Adipose tissue (tissue), 3 donors: ENCODE data around the gene IGF2BP1. TPM values are rescaled to one million over a fixed set of nuclear protein-coding genes. Genes with fewer than 3 reads are reported as not detected.
"Not testable (repeated sequence)": the region's sequence is repeated elsewhere in the genome, so short reads cannot be mapped to it uniquely, and the experiment has no call there.

Experiments
- H3K27ac ChIP-seq: one replicate; pipeline ENCODE4 v1.5.1; 2013; ENCODE audit warnings: low read depth, low read length
- WGBS, 3 donors: extraction: QIAGEN DNeasy Blood & Tissue Kit; methylation state at CpG; one replicate each; pipeline ENCODE4 v1.1.7; 2013; 5-methylcytosine and 5-hydroxymethylcytosine counted together
- polyA plus RNA-seq, 3 donors: library from polyadenylated mRNA; stranded (reverse); fragments of 200-250 nt; gene quantifications; one replicate each; pipeline ENCODE4 v1.2.3, GENCODE V29; 2013
- donor health status: healthy with polysubstance abuse.
- donor health status: Bipolar disorder and iron deficiency.
- donor health status: healthy.

IGF2BP1 gene
- polyA plus RNA-seq, 3 donors = 0.01 TPM; not detected in 2

DNA sequence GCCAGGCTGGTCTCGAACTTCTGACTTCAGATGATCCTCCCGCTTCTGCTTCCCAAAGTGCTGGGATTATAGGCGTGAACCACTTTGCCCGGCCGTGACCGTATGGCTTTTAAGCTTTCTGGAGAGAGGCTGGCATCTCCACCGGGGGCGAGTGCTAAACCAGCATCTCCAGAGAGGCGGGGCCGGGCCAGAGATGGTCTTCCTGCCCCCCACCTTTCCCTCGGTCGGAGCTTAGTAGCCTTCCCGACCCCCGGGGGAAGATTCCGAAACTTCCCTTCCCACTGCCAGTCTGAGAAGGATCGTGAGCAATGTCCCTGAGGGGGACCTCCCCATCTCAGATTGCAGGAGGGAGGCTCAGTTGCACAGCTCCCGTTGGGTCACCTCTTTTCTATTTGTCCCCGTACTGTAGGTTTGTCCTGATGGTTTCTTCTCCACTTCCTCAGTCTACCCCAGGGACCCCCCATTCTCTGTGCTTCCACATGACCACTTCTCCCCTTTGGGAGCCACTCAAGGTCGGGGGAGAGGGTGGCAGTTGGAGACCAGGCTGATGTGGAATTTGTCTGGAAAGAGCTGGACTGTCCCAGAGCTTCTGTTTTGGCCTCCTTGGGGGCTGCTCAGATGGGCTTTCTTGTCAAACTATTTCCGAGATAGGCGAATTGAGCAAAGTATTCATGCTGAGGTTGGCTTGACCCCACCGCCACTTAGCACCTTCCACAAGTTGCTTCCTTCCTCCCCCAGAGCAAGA lies 18.2 kb downstream of the IGF2BP1 start:
- WGBS, 3 donors = 71 to 73% (median 72%) methylated on average over 22 of the region's 22 CpGs
- no peak overlapping the region for H3K27ac ChIP-seq

- no peak overlapping the region for H3K27ac ChIP-seq
- 49 to 53% (median 49%) methylated on average over 11 of the region's 11 CpGs for WGBS, 3 donors
These were observed 19.0 kb downstream of the IGF2BP1 start for GRCh38 chr17:49015924-49016774.

DNA sequence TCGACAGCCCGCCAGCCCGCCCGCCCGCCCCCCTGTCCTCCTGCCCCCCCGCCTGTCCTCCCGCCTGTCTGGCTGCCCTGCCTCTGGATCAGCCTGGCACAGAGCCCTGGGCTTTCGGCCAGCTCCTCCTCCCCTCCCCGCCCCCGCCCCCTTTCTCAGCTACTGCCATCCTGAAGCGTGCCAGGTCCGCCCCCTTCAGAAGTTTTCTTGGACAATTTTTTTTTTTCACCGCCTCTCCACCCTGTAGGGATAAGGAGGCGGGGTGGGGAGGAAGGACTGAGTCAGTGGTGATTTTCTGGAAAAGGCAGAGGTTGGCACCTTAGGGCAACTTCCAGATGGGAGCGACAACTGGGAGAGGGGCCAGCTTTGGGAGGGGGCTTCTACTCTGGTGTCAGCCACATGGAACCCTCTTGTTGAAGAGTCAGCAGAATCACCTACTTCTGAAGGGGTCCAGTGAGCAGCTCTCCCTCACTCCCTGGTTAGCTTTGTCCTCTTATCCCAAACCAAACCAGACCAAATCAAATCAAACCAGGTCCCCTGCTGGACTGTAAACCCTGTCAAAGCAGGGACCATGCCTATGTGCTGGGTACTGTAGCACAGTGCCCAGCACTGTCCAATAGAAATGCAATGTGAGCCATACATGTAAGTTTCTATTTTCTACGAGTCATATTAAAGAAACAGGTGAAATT lies 19.7 kb downstream of the IGF2BP1 start:
- H3K27ac ChIP-seq = no peak overlapping the region
- WGBS, 3 donors = 14 to 49% (median 47%) methylated on average over 11 to 16 of the region's 16 CpGs

GRCh38 chr17:49018116-49018612 lies 21.0 kb downstream of the IGF2BP1 start:
- no peak overlapping the region for H3K27ac ChIP-seq
- 84 to 92% (median 91%) methylated on average over 4 of the region's 4 CpGs for WGBS, 3 donors

DNA sequence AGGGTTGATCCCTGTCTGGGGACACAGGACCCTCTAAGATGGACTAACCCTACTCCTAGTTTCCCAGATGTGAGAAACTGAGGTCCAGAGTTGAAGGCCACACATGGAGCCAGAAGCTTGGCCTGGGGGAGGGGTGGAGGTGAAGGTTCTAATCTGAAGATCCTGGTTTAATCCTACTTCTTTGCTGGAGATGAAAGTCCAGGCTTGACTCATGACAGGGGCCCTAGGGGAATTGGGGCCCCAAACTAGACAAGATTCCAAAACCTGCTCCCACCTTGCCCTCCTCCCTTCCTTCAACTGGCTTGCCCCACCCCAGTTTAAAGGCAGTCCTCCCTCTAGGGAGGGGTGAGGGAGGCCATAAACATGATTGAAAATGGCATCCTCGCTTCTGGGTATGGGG lies 21.6 kb downstream of the IGF2BP1 start:
- 87 to 93% (median 89%) methylated on average over 1 of the region's 1 CpG for WGBS, 3 donors
- H3K27ac ChIP-seq = no peak overlapping the region

DNA sequence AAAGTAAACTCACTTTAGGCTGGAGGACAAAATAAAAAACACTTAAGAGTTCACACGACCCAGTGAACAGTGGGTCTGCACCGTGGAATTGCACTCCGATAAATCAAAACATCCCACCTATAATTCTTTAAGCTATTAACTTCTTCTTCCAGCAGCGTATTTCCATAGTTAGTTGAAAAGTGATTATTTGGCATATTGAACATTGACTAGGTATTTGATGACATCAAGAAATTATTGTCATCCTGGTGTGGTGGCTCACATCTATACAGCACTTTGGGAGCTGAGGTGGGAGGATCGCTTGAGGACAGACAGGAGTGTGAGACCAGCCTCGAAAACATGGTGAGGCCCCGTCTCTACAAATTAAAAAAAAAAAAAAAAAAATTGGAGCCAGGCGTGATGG lies 23.4 kb downstream of the IGF2BP1 start:
- 71 to 84% (median 79%) methylated on average over 8 of the region's 8 CpGs for WGBS, 3 donors
- no peak overlapping the region for H3K27ac ChIP-seq

DNA sequence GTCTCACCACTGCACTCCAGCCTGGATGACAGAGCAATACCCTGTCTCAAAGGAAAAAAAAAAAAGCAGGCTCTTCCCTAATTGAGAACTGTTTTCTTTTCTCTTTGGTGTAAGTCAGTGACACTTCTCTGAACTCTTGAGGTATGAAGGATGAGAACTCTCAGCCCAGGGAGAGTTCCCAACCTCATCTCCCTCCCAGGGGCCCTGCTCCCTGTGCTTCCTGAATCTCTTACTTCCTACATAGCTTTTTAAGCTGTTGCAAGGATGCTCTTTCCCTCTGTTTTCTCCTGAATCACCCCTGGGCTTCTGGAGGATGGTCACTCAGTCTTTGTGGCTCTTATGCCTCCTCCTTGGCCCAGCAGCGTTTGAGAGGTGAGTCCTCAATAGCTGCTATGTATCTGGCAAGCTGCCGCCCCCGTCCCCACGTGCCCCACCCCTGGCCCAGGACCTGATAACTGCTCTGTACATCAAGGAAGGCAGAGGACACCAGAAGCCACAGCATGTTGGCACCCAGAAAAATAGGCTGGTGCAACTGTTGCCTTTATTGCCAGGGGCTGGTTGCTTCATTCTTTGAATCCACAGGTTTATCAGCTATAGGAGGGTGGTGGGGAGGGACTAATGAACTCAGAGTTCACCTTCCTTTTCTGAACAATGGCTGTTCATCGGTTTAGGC lies 24.0 kb downstream of the IGF2BP1 start:
- H3K27ac ChIP-seq = no peak overlapping the region
- WGBS, 3 donors = 48 to 61% (median 55%) methylated on average over 5 of the region's 5 CpGs

DNA sequence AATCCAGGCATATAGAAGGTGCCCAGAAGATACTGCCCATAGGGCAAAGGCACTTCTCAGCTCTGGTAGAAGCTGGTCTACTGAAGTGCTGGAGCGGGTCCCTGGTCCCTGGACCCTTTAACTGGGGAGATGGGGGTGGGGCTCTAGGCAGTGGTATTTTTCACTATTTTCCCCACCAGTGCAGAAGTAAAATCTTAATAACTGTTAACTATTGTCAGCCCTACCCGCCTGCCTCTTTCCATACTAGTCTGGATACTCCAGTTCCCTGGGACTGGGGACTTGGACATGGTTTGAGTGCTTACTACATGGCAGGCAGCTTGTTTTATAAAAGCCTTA lies 24.6 kb downstream of the IGF2BP1 start:
- 86 to 96% (median 92%) methylated on average over 2 of the region's 2 CpGs for WGBS, 3 donors
- no peak overlapping the region for H3K27ac ChIP-seq

DNA sequence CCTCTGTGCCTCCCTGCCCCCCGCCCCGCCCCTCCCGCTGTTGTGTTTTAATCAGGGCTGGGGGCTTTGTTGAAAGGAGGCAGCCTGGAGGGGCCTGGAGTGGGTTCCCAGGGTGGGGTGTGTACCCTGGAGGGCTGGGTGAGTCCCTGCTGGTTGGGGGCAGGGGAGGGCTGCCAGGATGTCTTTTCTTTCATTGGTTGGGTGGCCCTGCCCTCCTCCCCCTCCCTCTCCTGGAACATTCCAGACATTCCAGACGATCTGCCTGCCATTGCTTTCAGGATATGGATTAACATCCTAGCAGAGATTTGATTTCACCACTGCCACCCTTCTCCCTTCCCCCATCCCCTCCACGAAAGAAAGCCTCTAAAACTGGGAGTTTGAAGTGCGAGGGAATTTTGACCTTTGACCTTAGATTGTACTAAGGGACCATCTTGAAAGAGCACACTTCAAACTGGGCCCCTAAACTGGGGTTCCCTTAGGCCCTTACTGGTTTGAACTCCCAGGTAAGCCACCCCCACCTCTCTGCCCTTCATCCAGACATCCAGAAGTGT lies 25.3 kb downstream of the IGF2BP1 start:
- 42 to 67% (median 61%) methylated on average over 6 of the region's 6 CpGs for WGBS, 3 donors
- no peak overlapping the region for H3K27ac ChIP-seq

DNA sequence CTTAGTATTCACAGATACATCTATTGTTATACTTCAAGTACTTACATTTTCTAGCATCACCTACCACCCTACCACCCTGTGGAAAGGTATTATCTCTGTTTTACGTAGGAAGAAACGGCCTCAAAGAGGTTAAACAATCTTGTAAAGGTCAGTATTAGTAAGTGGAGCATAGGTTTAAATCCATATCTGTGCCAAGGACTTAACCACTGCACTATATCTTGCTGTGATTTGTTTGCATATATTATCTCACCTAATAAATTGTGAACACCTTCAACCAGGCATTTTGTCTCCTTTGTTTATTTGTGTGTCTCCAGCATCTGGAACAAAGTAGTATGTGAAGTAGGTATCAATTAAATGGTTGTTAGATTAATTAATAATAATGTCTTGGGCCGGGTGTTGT lies 27.3 kb downstream of the IGF2BP1 start:
- WGBS, 3 donors = 39 to 76% (median 69%) methylated on average over 3 of the region's 3 CpGs
- no peak overlapping the region for H3K27ac ChIP-seq

DNA sequence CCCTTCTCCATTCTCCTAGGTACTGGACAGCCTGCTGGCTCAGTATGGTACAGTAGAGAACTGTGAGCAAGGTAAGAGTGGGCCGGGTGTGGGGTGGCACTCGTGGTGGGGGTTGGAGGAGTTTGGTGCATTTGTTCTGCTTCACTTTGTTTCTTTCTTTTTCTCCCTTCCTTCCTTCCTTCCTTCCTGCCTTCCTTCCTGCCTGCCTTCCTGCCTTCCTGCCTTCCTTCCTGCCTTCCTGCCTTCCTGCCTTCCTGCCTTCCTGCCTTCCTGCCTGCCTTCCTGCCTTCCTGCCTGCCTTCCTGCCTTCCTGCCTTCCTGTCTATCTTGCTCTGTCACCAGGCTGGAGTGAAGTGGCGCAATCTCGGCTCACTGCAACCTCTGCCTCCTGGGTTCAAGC lies 29.3 kb downstream of the IGF2BP1 start:
- 64 to 69% (median 65%) methylated on average over 4 of the region's 4 CpGs for WGBS, 3 donors
- H3K27ac ChIP-seq = not testable (repeated sequence)

GRCh38 chr17:49028271-49028670 lies 31.1 kb downstream of the IGF2BP1 start:
- H3K27ac ChIP-seq = no peak overlapping the region
- 45 to 87% (median 77%) methylated on average over 1 of the region's 1 CpG for WGBS, 3 donors

GRCh38 chr17:49029801-49030200 lies 32.6 kb downstream of the IGF2BP1 start:
- H3K27ac ChIP-seq = no peak overlapping the region
- 73 to 80% (median 78%) methylated on average over 3 of the region's 3 CpGs for WGBS, 3 donors

GRCh38 chr17:49031965-49032928 lies 35.1 kb downstream of the IGF2BP1 start:
- WGBS, 3 donors = 38 to 44% (median 38%) methylated on average over 11 of the region's 11 CpGs
- H3K27ac ChIP-seq = no peak overlapping the region

DNA sequence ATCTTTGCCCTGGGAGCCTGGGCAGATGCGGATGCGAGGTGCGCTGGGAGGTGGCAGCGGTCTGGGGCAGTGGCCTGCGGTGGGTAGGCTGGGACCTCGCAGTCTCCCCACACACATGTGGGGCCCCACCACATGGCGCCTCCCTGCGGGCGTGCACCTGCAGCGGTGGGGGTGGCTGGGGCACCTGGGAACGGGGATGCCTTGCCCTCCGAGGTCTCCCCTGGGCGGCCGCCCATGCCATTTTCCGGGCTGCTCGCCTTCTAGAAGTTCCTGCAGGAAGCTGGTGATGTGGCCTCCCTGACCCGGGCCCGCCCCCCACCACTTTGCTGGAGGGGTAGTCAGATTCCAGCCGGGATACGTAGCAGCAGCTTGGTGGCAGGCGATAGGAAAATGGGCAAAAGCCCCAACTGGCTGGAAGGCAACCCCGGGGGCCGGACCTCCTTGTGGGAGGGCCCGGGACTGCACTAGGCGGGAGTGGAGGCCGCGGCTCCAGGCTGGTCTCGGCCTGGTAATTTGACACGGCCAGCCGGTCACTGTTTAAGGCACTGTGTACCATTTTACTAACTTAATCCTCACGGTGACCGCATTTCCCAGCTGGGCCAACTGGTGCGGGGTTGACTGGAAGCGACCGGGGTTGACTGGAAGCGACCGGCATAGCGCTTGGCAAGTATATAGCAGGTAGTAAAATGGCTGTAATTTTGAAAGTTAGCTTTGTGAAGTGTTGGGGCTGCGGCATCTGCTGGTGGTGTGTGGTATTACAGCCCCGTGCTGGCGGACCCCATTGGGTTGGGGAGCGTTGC lies 38.5 kb downstream of the IGF2BP1 start:
- no peak overlapping the region for H3K27ac ChIP-seq
- WGBS, 3 donors = 64 to 72% (median 66%) methylated on average over 41 to 42 of the region's 42 CpGs

GRCh38 chr17:49036270-49036626 lies 39.1 kb downstream of the IGF2BP1 start:
- 92 to 95% (median 93%) methylated on average over 13 of the region's 13 CpGs for WGBS, 3 donors
- no peak overlapping the region for H3K27ac ChIP-seq

GRCh38 chr17:49038138-49038537 lies 41.0 kb downstream of the IGF2BP1 start:
- no peak overlapping the region for H3K27ac ChIP-seq
- 94 to 98% (median 97%) methylated on average over 8 of the region's 8 CpGs for WGBS, 3 donors
